Motor neuron (in vitro differentiated cells): ENCODE data around the gene SEMA5A. TPM values are rescaled to one million over a fixed set of nuclear protein-coding genes. Genes with fewer than 3 reads are reported as not detected.

ENCODE experiments used
- ATAC-seq, 8 experiments: fragments of 200-7000 bp; cut with Tn5 transposase; replicated peaks in 6 of 8; 2 replicates each; pipeline ENCODE4 v1.8.0; 2021; ENCODE audit warnings: mild to moderate bottlenecking in 8 of 8, moderate library complexity in 8 of 8
- H3K27ac ChIP-seq, 2 donors: fragments of 250-450 bp; sonication (Bioruptor Pico); 2 replicates each; pipeline ENCODE4 v1.9.0; 2021; ENCODE audit warnings: antibody characterized with exemption in 2 of 2, mild to moderate bottlenecking in 2 of 2, moderate library complexity in 1 of 2
- H3K4me1 ChIP-seq, 2 donors: fragments of 250-450 bp; sonication (Bioruptor Pico); replicated peaks in 1 of 2; 2 replicates each; pipeline ENCODE4 v1.6.1; 2021; ENCODE audit warnings: antibody characterized with exemption in 2 of 2, mild to moderate bottlenecking in 2 of 2, moderate library complexity in 1 of 2
- H3K4me3 ChIP-seq, 5 donors: fragments of 250-450 bp; sonication (Bioruptor Pico); 2 replicates each; pipeline ENCODE4 v1.9.0; 2021; ENCODE audit warnings: antibody characterized with exemption in 5 of 5, mild to moderate bottlenecking in 5 of 5, moderate library complexity in 4 of 5
- WGBS, 10 experiments: fragments of 450-650 bp; shearing (Covaris generic); methylation state at CpG; one replicate each; pipeline ENCODE4 v1.0.0; 2022; 5-methylcytosine and 5-hydroxymethylcytosine counted together
- in situ Hi-C, 9 experiments: fragments of 400-800 bp; cut with MboI; loops; one replicate each; pipeline ENCODE4 v1.15.0; 2021; ENCODE audit warnings: low sequenced_read_pairs in 9 of 9, low pct_unique_long_range_greater_than_20kb in 2 of 9; ENCODE audit not compliant: unreplicated experiment in 9 of 9
- total RNA-seq, 8 experiments: library from RNA; unstranded; fragments of 300-600 nt; gene quantifications; 2 replicates each; pipeline versions ENCODE4 v1.2.3 to v1.2.4, GENCODE V29; 2022

SEMA5A gene
- total RNA-seq, 8 experiments from 2014 or later, result 0.73 to 98.5 (median 17.5) TPM

DNA sequence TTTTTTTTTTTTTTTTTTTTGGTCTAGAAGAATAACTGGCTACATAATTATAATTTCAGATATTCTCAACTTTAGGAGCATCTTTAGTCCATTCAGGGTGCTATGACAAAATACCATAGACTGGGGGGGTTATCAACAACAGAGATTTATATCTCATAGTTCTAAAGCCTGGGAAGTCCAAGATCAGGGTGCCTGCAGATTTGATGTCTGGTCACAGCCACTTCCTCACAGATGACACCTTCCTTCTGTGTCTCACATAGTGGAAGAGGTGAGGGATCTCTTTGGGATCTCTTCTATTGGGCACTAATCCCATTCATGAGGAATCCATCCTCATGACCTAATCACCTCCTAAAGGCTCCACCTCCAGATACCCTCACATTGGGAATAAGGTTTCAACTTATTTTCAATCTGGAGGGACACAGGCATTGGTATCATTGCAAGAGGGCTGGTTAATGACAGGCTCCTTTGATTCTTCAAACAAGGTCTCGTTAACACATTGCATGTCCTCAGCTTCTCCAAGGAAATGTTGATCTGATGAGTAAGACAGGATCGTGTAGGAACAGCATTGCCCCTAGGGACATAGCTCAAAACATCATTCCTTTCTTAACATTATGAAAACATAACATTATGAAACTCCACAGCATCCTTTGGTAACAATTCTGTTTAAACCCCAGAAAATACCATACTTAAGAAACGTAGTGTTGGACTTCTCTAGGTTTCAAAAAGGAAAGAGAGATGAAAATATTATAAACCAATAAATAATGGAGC is 372.4 kb downstream of the SEMA5A start:
- peak in 3 of 8 experiments; percentile 8 to 36 (median 10) for ATAC-seq
- Histone ChIP-seq H3K27ac (no peak overlapping the region), H3K4me3 (no peak overlapping the region), H3K4me1 (peaks cover 0 to 2% of the 10 kb centered on the region in 2 donors)
- 0 to 80% (median 68%) methylated on average over 1 to 3 of the region's 3 CpGs; no CpG with 5 or more reads in 4 of the 10 experiments for WGBS, 10 experiments
- in situ Hi-C loops, result no loop called here

DNA sequence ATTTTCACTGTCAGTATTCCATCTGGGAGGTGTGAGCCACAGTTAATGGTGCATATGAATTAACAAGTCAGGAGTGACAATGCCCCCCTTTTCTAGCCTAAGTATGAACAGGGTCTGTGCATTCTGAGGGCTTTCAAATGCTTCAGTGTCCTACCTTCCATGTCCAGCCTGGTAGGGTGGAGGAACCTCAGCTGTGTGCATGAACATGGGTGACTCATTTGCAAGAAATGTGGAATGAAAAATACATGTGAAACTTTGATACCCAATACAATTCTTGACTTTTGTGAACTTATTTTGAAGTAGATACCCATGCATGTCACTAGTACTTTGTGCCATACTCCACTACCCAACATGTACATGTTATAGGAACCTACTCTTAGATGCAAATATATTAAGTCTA is 375.8 kb downstream of the SEMA5A start:
- ATAC-seq, result peak in 2 of 8 experiments; percentile 23 to 36
- peaks cover 10 to 23% of the 10 kb centered on the region in 2 donors for H3K4me1 ChIP-seq
- no peak overlapping the region for H3K27ac ChIP-seq
- H3K4me3 ChIP-seq, result no peak overlapping the region
- in situ Hi-C loops, result no loop called here

- in situ Hi-C loops, result no loop called here
- Histone ChIP-seq H3K27ac (no peak overlapping the region), H3K4me1 (peaks cover 14 to 28% of the 10 kb centered on the region in 2 donors), H3K4me3 (no peak overlapping the region)
- peak in 3 of 8 experiments; percentile 40 to 65 (median 49) for ATAC-seq
- 75 to 78% methylated on average over 1 of the region's 1 CpG; no CpG with 5 or more reads in 8 of the 10 experiments for WGBS, 10 experiments
Observed at GRCh38 chr5:9169557-9169902, 376.3 kb downstream of the SEMA5A start.

DNA sequence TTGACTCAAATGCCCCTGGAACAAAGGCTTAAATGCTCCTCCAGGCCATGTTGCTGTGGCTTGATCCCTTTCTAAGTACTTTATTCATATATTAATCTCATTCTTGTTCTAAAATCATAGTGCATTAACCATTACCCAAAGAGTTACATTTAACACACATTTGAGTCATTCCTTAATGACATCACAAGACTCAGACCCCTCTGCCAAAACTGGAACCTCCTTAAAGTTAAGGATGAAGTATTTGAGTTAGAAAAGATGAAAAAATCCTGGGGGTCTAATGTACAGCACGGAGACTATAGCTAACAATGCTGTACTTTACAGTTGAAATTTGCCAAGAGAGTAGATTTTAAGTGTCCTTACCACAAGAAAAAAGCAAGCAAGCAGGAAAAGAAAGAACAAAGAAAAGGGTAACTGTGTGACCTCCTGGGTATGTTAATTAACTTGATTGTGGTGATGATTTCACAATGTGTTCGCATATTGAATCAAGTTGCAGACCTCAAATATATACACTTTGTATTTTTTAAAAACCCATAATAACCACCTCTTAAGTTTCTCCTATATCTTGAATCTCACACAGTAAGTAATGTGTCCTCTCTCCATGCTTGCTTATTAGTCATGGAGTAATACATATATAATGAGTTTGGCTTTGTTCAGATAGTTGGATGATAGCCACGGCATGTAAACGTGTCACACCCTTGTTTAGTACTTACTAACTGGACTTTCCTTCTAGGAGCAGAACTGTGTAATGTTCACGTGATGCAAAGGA is 376.9 kb downstream of the SEMA5A start:
- WGBS, 10 experiments, result 17 to 92% (median 80%) methylated on average over 1 to 5 of the region's 5 CpGs; no CpG with 5 or more reads in 1 of the 10 experiments
- no peak overlapping the region for H3K27ac ChIP-seq
- peaks cover 14 to 32% of the 10 kb centered on the region in 2 donors for H3K4me1 ChIP-seq
- ATAC-seq, result peak in 3 of 8 experiments; percentile 66 to 83 (median 71)
- no peak overlapping the region for H3K4me3 ChIP-seq
- in situ Hi-C loops, result no loop called here

DNA sequence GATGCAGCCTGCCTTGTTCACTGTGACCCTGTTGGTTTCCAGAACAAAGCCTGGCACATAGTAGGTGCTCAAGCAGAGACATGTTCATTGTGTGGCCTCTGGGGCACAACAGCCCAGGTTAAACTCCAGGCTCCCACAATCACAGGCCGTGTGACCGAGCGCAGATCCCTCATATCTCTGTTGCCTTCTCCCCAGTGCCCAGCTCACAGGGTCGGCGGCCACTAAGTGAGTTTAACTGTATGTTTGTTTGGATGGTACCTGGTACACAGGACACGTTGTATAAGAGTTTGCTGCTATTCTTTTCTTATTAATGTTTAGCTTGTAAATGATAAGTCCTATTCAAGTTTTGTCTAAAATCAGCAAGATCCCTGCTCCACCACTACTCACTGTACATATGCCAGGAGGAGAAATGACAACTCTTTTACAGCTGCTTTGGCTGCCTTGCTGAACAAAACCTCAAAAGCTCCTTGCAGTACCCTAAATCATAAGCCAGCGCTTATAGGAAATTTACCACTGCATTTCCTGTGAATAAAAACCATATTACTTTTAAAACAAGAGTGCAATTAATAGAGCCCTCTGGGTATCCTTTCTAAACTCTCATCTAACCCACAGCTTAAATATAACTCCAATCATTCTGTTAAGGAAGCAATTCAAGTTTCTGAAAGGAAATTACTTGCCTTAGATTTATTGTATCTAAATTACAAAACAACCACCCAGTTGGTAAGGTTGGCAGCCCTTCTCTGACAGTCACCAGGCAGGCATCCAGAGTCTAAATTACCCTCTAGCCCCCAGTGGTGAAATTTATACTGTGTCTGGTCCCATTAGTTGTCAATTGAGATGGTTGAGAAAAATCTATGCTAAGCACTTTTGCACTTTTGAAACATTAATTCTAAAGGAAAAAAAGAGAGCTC is 379.4 kb downstream of the SEMA5A start:
- no peak overlapping the region for H3K27ac ChIP-seq
- no peak overlapping the region for H3K4me3 ChIP-seq
- WGBS, 10 experiments, result 60 to 92% (median 84%) methylated on average over 1 to 5 of the region's 7 CpGs; no CpG with 5 or more reads in 5 of the 10 experiments
- in situ Hi-C loops, result no loop called here
- ATAC-seq, result peak in 3 of 8 experiments; percentile 22 to 41 (median 33)
- H3K4me1 ChIP-seq, result peaks cover 14 to 32% of the 10 kb centered on the region in 2 donors

GRCh38 chr5:9165546-9165945 is 380.3 kb downstream of the SEMA5A start:
- peak in 5 of 8 experiments; percentile 66 to 93 (median 87) for ATAC-seq
- Histone ChIP-seq H3K4me3 (no peak overlapping the region), H3K27ac (no peak overlapping the region), H3K4me1 (peaks cover 14 to 32% of the 10 kb centered on the region in 2 donors)
- in situ Hi-C loops, result no loop called here
- WGBS, 10 experiments, result 0 to 94% (median 19%) methylated on average over 1 to 6 of the region's 6 CpGs; no CpG with 5 or more reads in 1 of the 10 experiments

DNA sequence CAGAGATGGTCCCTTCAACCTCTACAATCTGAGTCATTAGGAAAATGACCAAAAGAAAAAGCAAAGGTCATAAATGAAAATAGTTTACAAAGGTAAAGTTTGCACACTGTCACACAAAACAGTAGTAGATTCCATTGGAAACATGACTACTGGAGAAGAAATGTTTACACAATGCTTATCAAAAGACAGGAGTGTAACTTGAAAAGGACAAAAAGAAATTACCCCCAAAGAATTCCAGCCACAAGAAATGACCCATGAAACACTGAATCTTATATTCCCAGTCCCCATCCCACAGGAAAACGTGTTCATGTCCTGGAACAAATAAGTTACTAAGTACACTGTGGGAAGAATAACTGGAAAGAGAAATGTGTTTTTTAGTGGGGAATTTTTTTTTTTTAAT is 385.1 kb downstream of the SEMA5A start:
- H3K4me1 ChIP-seq, result peaks cover 15 to 16% of the 10 kb centered on the region in 2 donors
- 42 to 91% (median 67%) methylated on average over 1 of the region's 1 CpG; no CpG with 5 or more reads in 3 of the 10 experiments for WGBS, 10 experiments
- H3K4me3 ChIP-seq, result no peak overlapping the region
- in situ Hi-C loops, result no loop called here
- H3K27ac ChIP-seq, result no peak overlapping the region
- no peak for ATAC-seq

DNA sequence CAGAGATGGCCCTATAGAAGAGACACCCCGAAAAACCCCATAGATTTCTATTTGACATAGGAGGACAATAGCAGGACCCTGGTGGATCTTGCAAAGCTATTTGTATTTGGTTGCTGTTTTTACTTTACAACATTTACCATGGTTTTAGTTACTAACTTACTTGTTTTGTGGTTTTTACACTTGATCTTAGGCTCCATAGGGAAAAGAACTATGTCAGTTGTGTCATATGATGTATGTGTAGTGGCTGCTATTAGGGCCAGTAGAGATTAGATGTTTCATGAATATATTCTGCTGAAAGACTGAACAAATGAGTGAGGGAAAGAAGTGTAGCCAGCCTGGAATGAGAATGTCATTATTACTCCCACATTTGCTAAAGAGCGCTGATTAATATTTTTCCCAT is 388.1 kb downstream of the SEMA5A start:
- H3K27ac ChIP-seq, result no peak overlapping the region
- WGBS, 10 experiments, result 81 to 100% (median 100%) methylated on average over 1 to 2 of the region's 2 CpGs; no CpG with 5 or more reads in 3 of the 10 experiments

GRCh38 chr5:9157020-9157419 is 388.9 kb downstream of the SEMA5A start:
- ATAC-seq, result peak in 2 of 8 experiments; percentile 17 to 27
- in situ Hi-C loops, result no loop called here
- WGBS, 10 experiments, result 47 to 91% (median 81%) methylated on average over 1 to 4 of the region's 5 CpGs; no CpG with 5 or more reads in 3 of the 10 experiments
- Histone ChIP-seq H3K4me1 (peaks cover 0 to 8% of the 10 kb centered on the region in 2 donors), H3K4me3 (no peak overlapping the region), H3K27ac (no peak overlapping the region)

More for the DNA sequence above, 388.1 kb downstream of the SEMA5A start:
- peaks cover 0 to 8% of the 10 kb centered on the region in 2 donors for H3K4me1 ChIP-seq
- H3K4me3 ChIP-seq, result no peak overlapping the region
- in situ Hi-C loops, result no loop called here
- peak in 1 of 8 experiments; percentile 37 for ATAC-seq

DNA sequence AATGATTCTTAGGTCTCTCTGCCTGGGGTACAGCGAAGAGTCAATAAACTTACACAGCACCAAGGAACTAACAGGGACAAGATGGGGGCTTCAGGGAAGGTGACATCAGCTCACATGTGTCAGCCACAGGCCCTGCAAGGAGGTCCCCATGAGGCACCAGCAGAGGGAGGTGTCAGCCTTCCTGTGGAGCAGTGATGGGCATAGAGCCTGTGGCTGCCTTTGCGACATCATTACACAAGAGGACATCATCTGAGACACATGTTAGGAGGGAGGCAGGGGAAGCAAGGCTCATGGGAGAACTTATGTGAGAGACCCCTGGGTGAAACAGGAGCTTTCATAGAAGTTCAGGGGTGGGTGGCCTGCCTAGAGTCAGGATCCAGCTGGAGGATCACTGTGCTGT is 389.6 kb downstream of the SEMA5A start:
- WGBS, 10 experiments, result 80 to 100% (median 100%) methylated on average over 1 to 2 of the region's 2 CpGs; no CpG with 5 or more reads in 4 of the 10 experiments
- in situ Hi-C loops, result no loop called here
- Histone ChIP-seq H3K4me1 (peaks cover 0 to 11% of the 10 kb centered on the region in 2 donors), H3K4me3 (no peak overlapping the region), H3K27ac (no peak overlapping the region)
- ATAC-seq, result peak; percentile 87 to 100 (median 96)

- peaks cover 4 to 5% of the 10 kb centered on the region in 2 donors for H3K4me1 ChIP-seq
- H3K27ac ChIP-seq, result no peak overlapping the region
- in situ Hi-C loops, result no loop called here
- no peak overlapping the region for H3K4me3 ChIP-seq
- 50 to 100% (median 75%) methylated on average over 1 to 5 of the region's 6 CpGs for WGBS, 10 experiments
- peak in 5 of 8 experiments; percentile 49 to 78 (median 54) for ATAC-seq
Observed at GRCh38 chr5:9151684-9152427, 394.0 kb downstream of the SEMA5A start.

GRCh38 chr5:9149988-9150387 is 395.9 kb downstream of the SEMA5A start:
- peak in 1 of 8 experiments; percentile 38 for ATAC-seq

More at GRCh38 chr5:9149988-9150387, 395.9 kb downstream of the SEMA5A start:
- Histone ChIP-seq H3K4me3 (no peak overlapping the region), H3K4me1 (peaks cover 3 to 9% of the 10 kb centered on the region in 2 donors), H3K27ac (no peak overlapping the region)
- WGBS, 10 experiments, result 86 to 88% methylated on average over 1 of the region's 1 CpG; no CpG with 5 or more reads in 8 of the 10 experiments
- in situ Hi-C loops, result no loop called here
